PC-9 (cell line): ENCODE results near the gene PLAC8. TPM values are rescaled to one million over a fixed set of nuclear protein-coding genes. Genes with fewer than 3 reads are reported as not detected.
"Not testable (repeated sequence)": the region's sequence is repeated elsewhere in the genome, so short reads cannot be mapped to it uniquely, and the experiment has no call there.

Source experiments
- BruUV-seq: library from RNA; stranded (reverse); fragments of 400-500 nt; replicated peaks from 2 replicates; lab custom pipeline; 2021; lab: Mats Ljungman, UMichigan
- CTCF ChIA-PET: fragments of 300-600 bp; sonication (Branson Sonifier 250); formaldehyde crosslinking; loops from one replicate; lab custom pipeline; 2022; ENCODE audit warnings: antibody characterized with exemption; lab: Charles Lee
- POLR2A ChIA-PET: fragments of 300-600 bp; sonication (Branson Sonifier 250); formaldehyde crosslinking; loops from one replicate; lab custom pipeline; 2022; ENCODE audit warnings: antibody characterized with exemption; ENCODE audit not compliant: unreplicated experiment; lab: Charles Lee
- DNase-seq, 2 experiments: peaks; one replicate each; pipeline versions ENCODE4 v3.0.0 to v3.0.0-alpha.2; 2015 to 2022; ENCODE audit warnings: mixed read lengths in 1 of 2
- H2AFZ ChIP-seq: fragments of 200-600 bp; sonication (generic); 2 replicates; pipeline ENCODE4 v1.8.1; 2017; ENCODE audit warnings: antibody characterized with exemption
- H3F3A ChIP-seq: fragments of 200-600 bp; sonication (generic); 2 replicates; pipeline ENCODE4 v1.8.1; 2017; ENCODE audit warnings: antibody characterized with exemption, mild to moderate bottlenecking, low read depth; ENCODE audit not compliant: insufficient read depth
- H3K27ac ChIP-seq: fragments of 200-600 bp; sonication (generic); 2 replicates; pipeline ENCODE4 v1.6.1; 2016; ENCODE audit warnings: mixed run types
- H3K27me3 ChIP-seq: fragments of 200-600 bp; sonication (generic); 2 replicates; pipeline ENCODE4 v1.6.1; 2016; ENCODE audit warnings: low read depth, mixed run types; ENCODE audit not compliant: insufficient read depth
- H3K36me3 ChIP-seq: fragments of 200-600 bp; sonication (generic); 2 replicates; pipeline ENCODE4 v1.6.1; 2016; ENCODE audit warnings: low read depth, mixed run types
- H3K4me1 ChIP-seq: fragments of 200-600 bp; sonication (generic); replicated peaks from 2 replicates; pipeline ENCODE4 v1.6.1; 2016; ENCODE audit warnings: mixed run types; ENCODE audit not compliant: insufficient read depth
- H3K4me2 ChIP-seq: fragments of 200-600 bp; sonication (generic); 2 replicates; pipeline ENCODE4 v1.6.1; 2017; ENCODE audit warnings: mixed run types
- H3K4me3 ChIP-seq: fragments of 200-600 bp; sonication (generic); 2 replicates; pipeline ENCODE4 v1.6.1; 2016; ENCODE audit warnings: mixed run types
- H3K79me2 ChIP-seq: fragments of 200-600 bp; sonication (generic); 2 replicates; pipeline ENCODE4 v1.6.1; 2017; ENCODE audit warnings: low read depth, mixed run types
- H3K9me2 ChIP-seq: fragments of 200-600 bp; sonication (generic); 2 replicates; pipeline ENCODE4 v1.8.1; 2017; ENCODE audit warnings: mild to moderate bottlenecking; ENCODE audit not compliant: insufficient read depth
- H3K9me3 ChIP-seq: fragments of 200-600 bp; sonication (generic); 2 replicates; pipeline ENCODE4 v1.8.1; 2016; ENCODE audit warnings: low read depth; ENCODE audit not compliant: insufficient read depth
- H4K20me1 ChIP-seq: fragments of 200-600 bp; sonication (generic); 2 replicates; pipeline ENCODE4 v1.8.1; 2017; ENCODE audit not compliant: insufficient read depth
- CTCF ChIP-seq: fragments of 200-600 bp; sonication (generic); conservative IDR thresholded peaks from 2 replicates; pipeline ENCODE4 v1.6.1; 2017; ENCODE audit warnings: mixed run types, antibody characterized with exemption, mild to moderate bottlenecking, moderate library complexity
- EZH2 ChIP-seq: fragments of 200-600 bp; sonication (generic); IDR thresholded peaks from 2 replicates; pipeline ENCODE4 v1.8.0; 2017; ENCODE audit warnings: antibody characterized with exemption, low read depth
- intact Hi-C: fragments of 100-400 bp; cut with micrococcal nuclease; formaldehyde crosslinking; loops from one replicate; pipeline ENCODE4 v1.10.0; 2022; ENCODE audit not compliant: unreplicated experiment
- total RNA-seq: library from RNA; stranded (reverse); gene quantifications from 2 replicates; pipeline ENCODE4 v1.2.3, GENCODE V29; 2021

Gene PLAC8
- total RNA-seq, 1 experiment from 2014 or later = 52.7 TPM

GRCh38 chr4:83113429-83113786 is 1.1 kb downstream of the PLAC8 start:
- intact Hi-C loops = loop anchor here (2.0 kb wide), 1 partner anchor 147 kb away; no protein-coding TSS in a partner anchor
- BruUV-seq = TSS peak; percentile 64
- Histone ChIP-seq H3K36me3 (no peaks in the 10 kb centered on the region; the same call in 1 of the 2 replicates), H3K9me2 (no peaks in the 10 kb centered on the region), H3K27ac (peak overlapping the region; percentile 56), H3K4me2 (peak overlapping the region; percentile 35), H3F3A (peaks cover 20% of the 10 kb centered on the region), H2AFZ (peak overlapping the region; percentile 3; the same call in 1 of the 2 replicates), H3K9me3 (no peaks in the 10 kb centered on the region), H3K4me1 (peaks cover 42% of the 10 kb centered on the region), H3K27me3 (no peaks in the 10 kb centered on the region), H3K79me2 (no peaks in the 10 kb centered on the region), H3K4me3 (no peak overlapping the region), H4K20me1 (no peaks in the 10 kb centered on the region)
- no peak for DNase-seq
- ChIA-PET CTCF (no interaction called here), POLR2A (interaction anchor here (0.5 to 0.8 kb wide), 4 partner anchors 43 to 113 kb away, joined by 3 to 16 read pairs (median 4); no protein-coding TSS in a partner anchor)
- TF ChIP-seq EZH2 = no peak
- no peak for TF ChIP-seq CTCF

GRCh38 chr4:83112678-83113428 is 1.7 kb downstream of the PLAC8 start:
- Histone ChIP-seq H3K4me3 (no peak overlapping the region), H3K4me1 (peaks cover 42% of the 10 kb centered on the region), H3K27me3 (no peaks in the 10 kb centered on the region), H3F3A (peaks cover 20% of the 10 kb centered on the region), H3K4me2 (peak overlapping the region; percentile 35), H3K9me2 (no peaks in the 10 kb centered on the region), H3K9me3 (no peaks in the 10 kb centered on the region), H4K20me1 (no peaks in the 10 kb centered on the region), H3K36me3 (no peaks in the 10 kb centered on the region; the same call in 1 of the 2 replicates), H3K79me2 (no peaks in the 10 kb centered on the region), H3K27ac (peak overlapping the region; percentile 56), H2AFZ (peak overlapping the region; percentile 61; the same call in 1 of the 2 replicates)
- BruUV-seq = TSS peak; percentile 39
- ChIA-PET POLR2A (interaction anchor here (0.5 to 0.8 kb wide), 5 partner anchors 44 to 1999 kb away, joined by 3 to 16 read pairs (median 4); no protein-coding TSS in a partner anchor), CTCF (no interaction called here)
- intact Hi-C loops = loop anchor here (2.0 kb wide), 1 partner anchor 148 kb away; no protein-coding TSS in a partner anchor
- TF ChIP-seq CTCF (no peak), EZH2 (no peak)
- DNase-seq = peak; percentile 51 to 84

GRCh38 chr4:83112231-83112630 is 2.3 kb downstream of the PLAC8 start:
- Histone ChIP-seq H3K4me2 (peak overlapping the region; percentile 35), H2AFZ (no peak overlapping the region), H3K27ac (peak overlapping the region; percentile 56; the same call in 1 of the 2 replicates), H3K4me1 (peaks cover 42% of the 10 kb centered on the region), H3K9me2 (no peaks in the 10 kb centered on the region), H3F3A (peaks cover 20% of the 10 kb centered on the region), H3K79me2 (no peaks in the 10 kb centered on the region), H3K27me3 (no peaks in the 10 kb centered on the region), H4K20me1 (no peaks in the 10 kb centered on the region), H3K36me3 (no peaks in the 10 kb centered on the region; the same call in 1 of the 2 replicates), H3K4me3 (no peak overlapping the region), H3K9me3 (no peaks in the 10 kb centered on the region)
- DNase-seq = no peak
- intact Hi-C loops = loop anchor here (2.0 kb wide), 1 partner anchor 149 kb away; no protein-coding TSS in a partner anchor
- ChIA-PET POLR2A (interaction anchor here (0.5 kb wide), 1 partner anchor 1999 kb away, joined by 3 read pairs; no protein-coding TSS in a partner anchor), CTCF (no interaction called here)
- TF ChIP-seq CTCF = no peak
- no peak for TF ChIP-seq EZH2
- no TSS peak for BruUV-seq

- BruUV-seq, H3K36me3 ChIP-seq, H4K20me1 ChIP-seq, H3K9me3 ChIP-seq, H3K9me2 ChIP-seq, DNase-seq, H3K27me3 ChIP-seq, H3K4me2 ChIP-seq, H3K4me3 ChIP-seq, CTCF ChIA-PET, H3K79me2 ChIP-seq, H3K27ac ChIP-seq, POLR2A ChIA-PET, H2AFZ ChIP-seq: not testable (repeated sequence)
- H3F3A ChIP-seq = peaks cover 20% of the 10 kb centered on the region
- peaks cover 42% of the 10 kb centered on the region for H3K4me1 ChIP-seq
- intact Hi-C loops = loop anchor here (2.0 kb wide), 2 partner anchors 141 to 149 kb away; no protein-coding TSS in a partner anchor
Measured at GRCh38 chr4:83111751-83112141, 2.8 kb downstream of the PLAC8 start.
